AG08396 (cell line): ENCODE results near the gene PRKX.
"Not testable (repeated sequence)": the region's sequence is repeated elsewhere in the genome, so short reads cannot be mapped to it uniquely, and the experiment has no call there.

Source experiments
- DNase-seq: peaks from one replicate; pipeline ENCODE4 v3.0.0; 2012; ENCODE audit warnings: low spot score, mixed read lengths

PRKX gene

GRCh38 chrX:3577551-3577950 is 135.9 kb downstream of the PRKX start:
- DNase-seq: no peak

DNA sequence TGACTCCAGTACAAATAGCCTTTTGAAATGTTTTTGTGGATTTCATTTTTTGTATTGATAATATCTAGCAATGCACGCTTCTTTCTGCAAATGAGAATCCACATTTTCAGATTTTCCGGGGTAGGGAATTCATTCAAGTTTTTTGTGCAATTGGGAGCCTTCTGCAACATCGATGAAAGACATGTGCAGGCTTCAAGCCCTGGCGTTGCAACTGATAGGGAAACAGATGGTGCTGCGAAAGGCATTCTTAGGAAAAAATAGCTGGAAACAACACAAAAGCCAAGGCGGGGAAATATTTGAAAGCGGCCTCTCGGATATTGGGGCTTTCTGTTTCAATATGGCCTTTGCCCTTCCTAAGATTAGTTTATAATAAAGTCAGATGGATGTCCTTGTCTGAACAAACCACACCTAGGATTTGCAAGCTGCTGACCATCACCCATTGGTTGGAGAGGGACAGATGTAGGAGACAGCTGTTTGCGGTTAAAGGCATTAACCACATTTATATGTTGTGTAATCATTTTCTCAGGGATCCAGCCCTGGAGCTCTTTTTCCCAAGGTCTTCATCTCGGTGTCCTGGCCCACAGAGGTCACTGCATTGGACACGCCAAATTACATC is 136.5 kb downstream of the PRKX start:
- no peak for DNase-seq

DNA sequence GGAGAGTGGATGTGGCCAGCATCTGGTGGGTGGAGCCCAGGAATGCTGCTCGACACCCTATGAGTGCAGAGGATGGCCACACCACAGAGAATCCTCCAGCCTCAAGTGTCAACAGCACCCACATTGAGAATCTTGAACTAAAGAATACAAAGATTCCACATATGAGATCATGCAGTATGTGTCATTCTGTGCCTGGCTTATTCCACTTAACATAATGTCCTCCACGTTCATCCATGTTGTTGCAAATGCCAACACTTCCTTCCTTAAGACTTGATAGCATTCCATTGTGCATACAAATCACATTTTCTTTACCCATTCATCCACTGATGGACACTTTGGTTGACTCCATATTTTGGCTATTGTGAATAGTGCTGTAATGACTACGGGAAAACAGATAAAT is 145.8 kb downstream of the PRKX start:
- no peak for DNase-seq

DNA sequence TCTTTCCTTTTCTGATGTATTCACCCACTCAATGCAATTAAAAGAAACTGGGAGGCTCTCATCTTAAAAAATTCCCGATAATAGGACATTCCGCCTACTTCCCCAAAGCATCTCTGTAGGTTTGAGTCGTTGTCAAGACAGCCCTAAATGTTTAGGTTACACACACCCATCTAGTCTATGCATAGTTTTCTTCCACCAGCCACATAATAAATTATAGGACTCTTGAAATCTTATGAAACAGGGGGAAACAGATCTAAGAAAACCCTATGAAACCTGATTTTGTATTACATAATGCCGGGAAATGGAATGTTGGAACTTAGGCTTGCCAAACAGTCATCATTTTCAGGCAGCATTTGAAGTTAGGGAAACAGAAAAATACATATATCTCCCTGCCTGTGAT is 150.0 kb downstream of the PRKX start:
- DNase-seq: no peak

- not testable (repeated sequence) for DNase-seq
Measured at GRCh38 chrX:3560010-3560409, 153.4 kb downstream of the PRKX start.
